ENCODE results near the gene ATP5F1A.

ATP5F1A gene

DNA sequence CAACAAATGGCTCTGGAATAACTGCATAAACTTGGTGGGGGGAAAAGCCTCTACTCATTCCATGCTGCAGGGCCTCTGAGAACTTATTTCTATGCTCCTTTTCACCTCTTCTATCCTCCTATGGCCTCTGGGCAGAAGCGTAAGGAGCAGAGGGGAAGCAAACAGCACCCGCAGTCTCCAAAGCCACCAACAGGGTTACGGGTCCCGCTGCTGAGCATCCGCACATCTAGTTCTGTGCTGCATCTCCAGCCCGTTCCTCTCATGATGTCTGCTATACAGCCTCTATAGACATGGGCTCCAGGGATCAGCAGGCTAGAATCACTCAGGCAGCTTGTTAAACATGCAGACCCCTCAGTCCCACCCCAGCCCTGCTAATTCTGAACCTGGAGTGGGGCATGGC lies 52.0 kb downstream of the ATP5F1A start:
- DNase-seq (ENCODE audit: low read depth): no peak
- TF ChIP-seq, protein P1, sequence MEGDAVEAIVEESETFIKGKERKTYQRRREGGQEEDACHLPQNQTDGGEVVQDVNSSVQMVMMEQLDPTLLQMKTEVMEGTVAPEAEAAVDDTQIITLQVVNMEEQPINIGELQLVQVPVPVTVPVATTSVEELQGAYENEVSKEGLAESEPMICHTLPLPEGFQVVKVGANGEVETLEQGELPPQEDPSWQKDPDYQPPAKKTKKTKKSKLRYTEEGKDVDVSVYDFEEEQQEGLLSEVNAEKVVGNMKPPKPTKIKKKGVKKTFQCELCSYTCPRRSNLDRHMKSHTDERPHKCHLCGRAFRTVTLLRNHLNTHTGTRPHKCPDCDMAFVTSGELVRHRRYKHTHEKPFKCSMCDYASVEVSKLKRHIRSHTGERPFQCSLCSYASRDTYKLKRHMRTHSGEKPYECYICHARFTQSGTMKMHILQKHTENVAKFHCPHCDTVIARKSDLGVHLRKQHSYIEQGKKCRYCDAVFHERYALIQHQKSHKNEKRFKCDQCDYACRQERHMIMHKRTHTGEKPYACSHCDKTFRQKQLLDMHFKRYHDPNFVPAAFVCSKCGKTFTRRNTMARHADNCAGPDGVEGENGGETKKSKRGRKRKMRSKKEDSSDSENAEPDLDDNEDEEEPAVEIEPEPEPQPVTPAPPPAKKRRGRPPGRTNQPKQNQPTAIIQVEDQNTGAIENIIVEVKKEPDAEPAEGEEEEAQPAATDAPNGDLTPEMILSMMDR (IDR thresholded peaks at IDR 0.05; ENCODE audit: control insufficient read depth, extremely low read depth, insufficient read depth): no peak
- no peak overlapping the region for H3K4me3 ChIP-seq (ENCODE audit: low read depth, low read length)

GRCh38 chr18:46042571-46043123 lies 55.4 kb downstream of the ATP5F1A start:
- H3K4me3 ChIP-seq (ENCODE audit: low read depth, low read length): no peak overlapping the region
- TF ChIP-seq, protein P1 (IDR thresholded peaks at IDR 0.05; ENCODE audit: control insufficient read depth, extremely low read depth, insufficient read depth): no peak
- no peak for DNase-seq (ENCODE audit: low read depth)

GRCh38 chr18:46040747-46041104 lies 57.4 kb downstream of the ATP5F1A start:
- TF ChIP-seq, protein P1 (IDR thresholded peaks at IDR 0.05; ENCODE audit: control insufficient read depth, extremely low read depth, insufficient read depth): no peak
- DNase-seq (ENCODE audit: low read depth): no peak
- H3K4me3 ChIP-seq (ENCODE audit: low read depth, low read length): no peak overlapping the region

GRCh38 chr18:46040033-46040746 lies 57.9 kb downstream of the ATP5F1A start:
- DNase-seq (ENCODE audit: low read depth): no peak
- TF ChIP-seq, protein P1 (IDR thresholded peaks at IDR 0.05; ENCODE audit: control insufficient read depth, extremely low read depth, insufficient read depth): no peak
- no peak overlapping the region for H3K4me3 ChIP-seq (ENCODE audit: low read depth, low read length)

- TF ChIP-seq, protein P1 (IDR thresholded peaks at IDR 0.05; ENCODE audit: control insufficient read depth, extremely low read depth, insufficient read depth): no peak
- DNase-seq (ENCODE audit: low read depth): no peak
Observed at GRCh38 chr18:46037512-46038305, 60.4 kb downstream of the ATP5F1A start.

GRCh38 chr18:46035696-46036680 lies 62.1 kb downstream of the ATP5F1A start:
- DNase-seq (ENCODE audit: low read depth): no peak
- TF ChIP-seq, protein P1 (IDR thresholded peaks at IDR 0.05; ENCODE audit: control insufficient read depth, extremely low read depth, insufficient read depth): no peak
- H3K4me3 ChIP-seq (ENCODE audit: low read depth, low read length): no peak overlapping the region

More at GRCh38 chr18:46037512-46038305, 60.4 kb downstream of the ATP5F1A start:
- H3K4me3 ChIP-seq (ENCODE audit: low read depth, low read length): no peak overlapping the region

Data from LNCaP clone FGC (cell line).